Breast epithelium (tissue), 4 donors: ENCODE data around the gene MON1A. TPM values are rescaled to one million over a fixed set of nuclear protein-coding genes. Genes with fewer than 3 reads are reported as not detected.
"Not testable (repeated sequence)": the region's sequence is repeated elsewhere in the genome, so short reads cannot be mapped to it uniquely, and the experiment has no call there.

Experiments
- DNase-seq, 2 donors: peaks; one replicate each; pipeline ENCODE4 v3.0.0-alpha.2; 2019; ENCODE audit warnings: low spot score in 2 of 2
- H3K27ac ChIP-seq, 2 donors: fragments of 200-600 bp; sonication (generic) in 1 of 2; one replicate each; pipeline ENCODE4 v1.5.1; 2016 to 2019; ENCODE audit warnings: mild to moderate bottlenecking in 1 of 2
- H3K27me3 ChIP-seq, 2 donors: fragments of 200-600 bp; sonication (generic) in 1 of 2; one replicate each; pipeline versions ENCODE4 v1.5.1 to v1.6.0; 2017 to 2019; ENCODE audit warnings: control low read depth in 1 of 2, mild to moderate bottlenecking in 1 of 2
- H3K36me3 ChIP-seq: fragments of 200-600 bp; one replicate; pipeline ENCODE4 v1.5.1; 2019
- H3K4me1 ChIP-seq, 2 donors: fragments of 200-600 bp; sonication (generic); one replicate each; pipeline ENCODE4 v1.5.1; 2016 to 2019; ENCODE audit warnings: control low read depth in 1 of 2
- H3K4me3 ChIP-seq, 3 donors: fragments of 200-600 bp; sonication (generic); 1 replicate in 2 of 3; 2 replicates in 1 of 3; pipeline ENCODE4 v1.5.1; 2016 to 2019; ENCODE audit warnings: mild to moderate bottlenecking in 3 of 3, moderate library complexity in 2 of 3
- H3K9me3 ChIP-seq, 2 donors: fragments of 200-600 bp; sonication (generic) in 1 of 2; one replicate each; pipeline ENCODE4 v1.5.1; 2016 to 2019; ENCODE audit warnings: control low read depth in 1 of 2
- CTCF ChIP-seq, 3 donors: fragments of 450-650 bp; IDR thresholded peaks; one replicate each; pipeline ENCODE4 v1.5.1; 2016 to 2017; ENCODE audit warnings: antibody characterized with exemption in 3 of 3, mild to moderate bottlenecking in 3 of 3, moderate library complexity in 3 of 3
- POLR2A ChIP-seq: fragments of 450-650 bp; IDR thresholded peaks from one replicate; pipeline ENCODE4 v1.6.1; 2016; ENCODE audit warnings: antibody characterized with exemption, mild to moderate bottlenecking, moderate library complexity
- POLR2AphosphoS5 ChIP-seq, 3 donors: sonication (generic); formaldehyde crosslinking; IDR thresholded peaks; one replicate each; pipeline ENCODE4 v1.6.1; 2017; ENCODE audit warnings: antibody characterized with exemption in 3 of 3
- intact Hi-C: fragments of 100-400 bp; cut with DNase I; formaldehyde crosslinking; loops from one replicate; pipeline ENCODE4 v1.15.1; 2023; ENCODE audit warnings: low total_unique reads
- total RNA-seq, 3 donors: library from RNA; depleted of rRNA; stranded (reverse); fragments of >200 nt; gene quantifications; one replicate each; pipeline ENCODE4 v1.1.0, GENCODE V29; 2016

The MON1A gene
- total RNA-seq, 3 donors from 2014 or later = 9.1 to 12.5 (median 11.3) TPM

- TF ChIP-seq POLR2AphosphoS5 (IDR thresholded peaks at IDR 0.05) (no peak), POLR2A (no peak), CTCF (IDR thresholded peaks at IDR 0.05) (no peak)
- Histone ChIP-seq H3K9me3 (no peaks in the 10 kb centered on the region), H3K36me3 (peaks cover 11% of the 10 kb centered on the region), H3K4me1 (peaks cover 0 to 3% of the 10 kb centered on the region in 2 donors), H3K27ac (no peak overlapping the region), H3K4me3 (no peak overlapping the region), H3K27me3 (no peaks in the 10 kb centered on the region)
- DNase-seq = no peak
- intact Hi-C loops = no loop called here
These were observed 19.0 kb downstream of the MON1A start for GRCh38 chr3:49910409-49911123.

- Histone ChIP-seq H3K27ac (no peak overlapping the region), H3K4me3 (no peak overlapping the region), H3K4me1 (peaks cover 0 to 6% of the 10 kb centered on the region in 2 donors), H3K9me3 (no peaks in the 10 kb centered on the region), H3K36me3 (peaks cover 11% of the 10 kb centered on the region), H3K27me3 (no peaks in the 10 kb centered on the region)
- TF ChIP-seq POLR2AphosphoS5 (IDR thresholded peaks at IDR 0.05) = no peak
- TF ChIP-seq POLR2A = no peak
- TF ChIP-seq CTCF (IDR thresholded peaks at IDR 0.05) = no peak
- no peak for DNase-seq
- intact Hi-C loops = no loop called here
These were observed 21.0 kb downstream of the MON1A start for GRCh38 chr3:49908373-49909199.

- intact Hi-C loops = no loop called here
- peaks cover 4% of the 10 kb centered on the region for H3K36me3 ChIP-seq
- H3K9me3 ChIP-seq = no peaks in the 10 kb centered on the region
- peak overlapping the region in 2 of 3 donors; percentile 40 to 45 for H3K4me3 ChIP-seq
- peak in 1 of 2 donors; percentile 31 for DNase-seq
- H3K27me3 ChIP-seq = no peaks in the 10 kb centered on the region
- TF ChIP-seq POLR2AphosphoS5 (IDR thresholded peaks at IDR 0.05) (no peak), CTCF (IDR thresholded peaks at IDR 0.05) (peak in 2 of 3 donors; percentile 56 to 68)
- H3K4me1 ChIP-seq = peaks cover 3 to 6% of the 10 kb centered on the region in 2 donors
- H3K27ac ChIP-seq = peak overlapping the region; percentile 54 to 80
These were observed 23.4 kb downstream of the MON1A start for GRCh38 chr3:49906073-49906743.

GRCh38 chr3:49904448-49904847, 25.2 kb downstream of the MON1A start:
- peak overlapping the region in 1 of 3 donors; percentile 47 for H3K4me3 ChIP-seq
- H3K36me3 ChIP-seq, H3K9me3 ChIP-seq, DNase-seq, H3K27me3 ChIP-seq, H3K4me1 ChIP-seq, intact Hi-C loops: not testable (repeated sequence)
- peak overlapping the region; percentile 75 to 90 for H3K27ac ChIP-seq

GRCh38 chr3:49903451-49904424, 25.9 kb downstream of the MON1A start, which contains the start of gene MST1R:
MST1R (minus strand) TSS chr3:49903873; CDS start chr3:49903609, 264 bp downstream.
- TF ChIP-seq POLR2A = no peak
- peak in 2 of 3 donors; percentile 11 to 36 for TF ChIP-seq CTCF (IDR thresholded peaks at IDR 0.05)
- TF ChIP-seq POLR2AphosphoS5 (IDR thresholded peaks at IDR 0.05) = peak in 1 of 3 donors; percentile 19
- peak within 1 kb of the TSS; percentile 31 to 62 (median 47) for H3K4me3 ChIP-seq
- H3K4me1 ChIP-seq = peaks cover 6 to 8% of the 10 kb centered on the region in 2 donors
- H3K27ac ChIP-seq = peak within 1 kb of the TSS; percentile 75 to 90
- intact Hi-C loops = no loop called here
- no peaks in the 10 kb centered on the region for H3K9me3 ChIP-seq
- H3K36me3 ChIP-seq = no peaks in the 10 kb centered on the region
- H3K27me3 ChIP-seq = no peaks in the 10 kb centered on the region
- DNase-seq = peak; percentile 83 to 87
